GM12874 (cell line): ENCODE data around the gene ACYP2.

Experiments used
- TF ChIP-seq, protein P1 (sequence below): IDR thresholded peaks from 2 replicates; pipeline ENCODE4 v1.5.1; 2011; ENCODE audit warnings: low read depth, mild to moderate bottlenecking, control low read depth, low read length, moderate library complexity; ENCODE audit not compliant: insufficient read depth

The ACYP2 gene

DNA sequence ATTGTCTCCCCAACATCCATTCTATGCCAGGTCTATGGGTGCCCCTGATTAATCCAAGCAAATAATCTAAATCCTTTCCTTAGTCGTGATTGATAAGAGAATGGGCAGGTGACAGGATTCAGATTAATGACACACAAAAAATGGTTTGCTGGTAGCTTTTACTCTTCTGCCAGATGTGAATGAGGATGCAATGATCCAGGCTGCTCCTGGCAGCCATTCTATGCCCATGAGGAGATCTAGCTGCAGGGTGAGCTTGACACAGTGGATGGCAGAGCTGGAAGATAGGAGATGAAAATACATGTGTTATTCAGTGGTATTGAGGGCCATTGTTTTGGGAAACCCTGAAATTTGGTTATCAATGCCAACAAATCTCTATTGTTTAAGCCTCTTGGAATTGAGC is 69.7 kb downstream of the ACYP2 start:
- TF ChIP-seq, protein P1, sequence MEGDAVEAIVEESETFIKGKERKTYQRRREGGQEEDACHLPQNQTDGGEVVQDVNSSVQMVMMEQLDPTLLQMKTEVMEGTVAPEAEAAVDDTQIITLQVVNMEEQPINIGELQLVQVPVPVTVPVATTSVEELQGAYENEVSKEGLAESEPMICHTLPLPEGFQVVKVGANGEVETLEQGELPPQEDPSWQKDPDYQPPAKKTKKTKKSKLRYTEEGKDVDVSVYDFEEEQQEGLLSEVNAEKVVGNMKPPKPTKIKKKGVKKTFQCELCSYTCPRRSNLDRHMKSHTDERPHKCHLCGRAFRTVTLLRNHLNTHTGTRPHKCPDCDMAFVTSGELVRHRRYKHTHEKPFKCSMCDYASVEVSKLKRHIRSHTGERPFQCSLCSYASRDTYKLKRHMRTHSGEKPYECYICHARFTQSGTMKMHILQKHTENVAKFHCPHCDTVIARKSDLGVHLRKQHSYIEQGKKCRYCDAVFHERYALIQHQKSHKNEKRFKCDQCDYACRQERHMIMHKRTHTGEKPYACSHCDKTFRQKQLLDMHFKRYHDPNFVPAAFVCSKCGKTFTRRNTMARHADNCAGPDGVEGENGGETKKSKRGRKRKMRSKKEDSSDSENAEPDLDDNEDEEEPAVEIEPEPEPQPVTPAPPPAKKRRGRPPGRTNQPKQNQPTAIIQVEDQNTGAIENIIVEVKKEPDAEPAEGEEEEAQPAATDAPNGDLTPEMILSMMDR: no peak

DNA sequence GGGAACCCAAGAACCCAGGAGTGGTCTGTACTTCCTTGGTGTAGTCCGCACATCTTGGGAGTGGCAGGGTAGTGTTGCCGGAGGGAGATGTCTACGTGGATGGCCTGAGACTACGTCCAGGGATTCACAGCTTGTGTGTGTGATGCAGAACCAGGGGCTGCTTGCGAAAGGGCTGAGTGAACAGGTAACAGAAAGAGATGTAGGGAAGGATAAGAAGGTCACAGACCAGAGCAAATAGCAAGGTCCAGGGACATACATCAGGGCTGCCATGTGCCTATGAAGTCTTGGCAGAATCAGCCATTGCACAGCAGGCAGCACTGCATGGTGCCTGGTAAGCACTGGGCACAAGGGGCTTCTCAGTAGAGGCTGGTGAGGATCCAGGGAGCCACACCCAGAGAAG is 71.9 kb downstream of the ACYP2 start:
- TF ChIP-seq, protein P1: no peak

DNA sequence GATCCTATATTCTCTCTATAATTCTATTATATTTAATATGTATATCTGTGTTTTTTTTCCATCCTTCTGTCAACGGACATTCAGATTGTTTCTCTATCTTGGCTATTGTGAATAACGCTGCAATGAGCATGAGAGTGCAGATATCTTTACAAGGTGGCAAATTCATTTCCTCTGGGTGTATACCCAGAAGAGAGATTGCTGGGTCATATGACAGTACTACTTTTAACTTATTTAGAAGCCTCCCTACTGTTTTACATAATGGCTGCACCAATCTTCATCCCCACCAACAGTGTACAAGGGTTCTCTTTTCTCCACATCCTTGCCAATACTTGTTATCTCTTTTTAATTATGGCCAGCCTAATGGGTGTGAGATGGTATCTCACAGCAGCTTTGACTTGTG is 74.1 kb downstream of the ACYP2 start:
- TF ChIP-seq, protein P1: no peak

DNA sequence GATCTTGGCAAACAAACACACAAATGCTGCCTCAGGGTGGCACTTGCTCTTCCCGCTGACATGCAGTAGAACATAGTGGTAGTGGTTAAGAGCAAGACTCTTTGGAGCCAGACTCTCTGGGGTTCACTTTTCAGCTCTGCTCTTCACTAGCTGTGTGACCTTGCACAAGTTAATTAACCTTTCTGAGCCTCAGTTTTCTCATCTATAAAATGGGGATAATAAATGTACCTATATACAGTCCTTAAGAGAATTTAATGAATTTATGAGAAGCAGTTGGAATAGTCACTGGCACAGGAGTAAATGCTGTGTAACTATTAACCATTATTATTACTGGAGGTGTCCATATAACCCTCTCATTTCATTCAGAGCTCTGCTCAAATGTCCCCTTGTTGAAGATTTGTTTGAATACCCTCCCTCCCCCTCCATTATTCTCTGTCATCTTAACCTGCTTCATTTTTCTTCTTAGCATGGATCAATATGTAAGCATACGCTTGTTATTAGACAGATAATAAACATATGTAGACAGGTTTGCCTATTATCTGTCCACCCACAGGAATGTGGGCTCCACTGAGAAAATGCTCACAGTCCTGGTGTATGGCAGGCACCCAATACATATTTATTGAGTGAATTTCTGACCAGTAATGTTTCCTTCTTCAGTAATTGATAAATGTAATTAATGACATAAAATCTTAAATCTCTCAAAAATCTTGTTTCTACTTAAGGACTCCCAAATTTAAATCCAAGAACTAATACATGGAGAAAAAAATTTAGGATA is 76.1 kb downstream of the ACYP2 start:
- TF ChIP-seq, protein P1: no peak

DNA sequence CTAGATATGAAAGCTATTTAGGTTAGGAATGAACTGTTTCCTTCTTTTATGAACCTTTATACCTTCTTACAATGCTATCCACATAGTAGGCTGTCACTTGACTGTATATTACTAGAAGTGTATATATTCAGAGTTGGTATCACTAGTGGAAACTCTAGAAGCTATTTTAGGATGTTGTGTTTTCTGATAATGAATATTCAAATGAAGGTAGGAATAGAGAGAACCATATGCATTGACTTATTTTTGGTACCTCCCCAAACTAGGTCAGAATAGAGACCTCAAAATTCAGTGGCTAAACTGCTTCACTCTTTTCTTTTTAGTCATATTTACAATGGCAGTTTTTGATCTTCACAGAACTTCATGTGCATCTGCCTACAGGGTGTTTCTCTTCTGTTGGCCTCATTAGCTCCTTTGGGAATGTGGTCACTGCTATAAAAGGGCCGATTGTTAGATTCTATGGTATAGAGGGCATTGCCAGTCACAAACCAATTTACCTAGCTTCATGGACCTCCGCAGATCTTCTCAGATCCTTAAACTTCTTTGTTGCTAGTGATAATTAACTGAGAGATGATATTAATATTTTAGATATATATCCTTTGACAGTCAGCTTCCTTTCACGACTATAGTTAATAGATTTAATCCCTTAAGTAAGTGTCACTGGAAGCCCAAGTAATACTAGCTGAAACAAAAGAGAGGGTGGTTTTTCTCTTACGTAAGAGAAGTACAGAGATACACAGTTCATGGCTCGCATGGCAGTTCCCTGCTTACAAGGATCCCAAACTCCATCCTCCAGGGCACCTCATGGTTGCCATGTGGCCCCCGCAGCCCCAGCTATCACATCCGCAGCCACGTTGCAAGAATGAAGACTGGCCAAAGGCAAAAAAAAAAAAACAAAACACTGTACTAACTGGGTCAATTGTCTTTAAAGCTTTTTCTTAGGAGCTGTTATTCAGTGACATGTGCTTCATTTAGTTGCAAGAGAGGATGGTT is 79.6 kb downstream of the ACYP2 start:
- TF ChIP-seq, protein P1: no peak

DNA sequence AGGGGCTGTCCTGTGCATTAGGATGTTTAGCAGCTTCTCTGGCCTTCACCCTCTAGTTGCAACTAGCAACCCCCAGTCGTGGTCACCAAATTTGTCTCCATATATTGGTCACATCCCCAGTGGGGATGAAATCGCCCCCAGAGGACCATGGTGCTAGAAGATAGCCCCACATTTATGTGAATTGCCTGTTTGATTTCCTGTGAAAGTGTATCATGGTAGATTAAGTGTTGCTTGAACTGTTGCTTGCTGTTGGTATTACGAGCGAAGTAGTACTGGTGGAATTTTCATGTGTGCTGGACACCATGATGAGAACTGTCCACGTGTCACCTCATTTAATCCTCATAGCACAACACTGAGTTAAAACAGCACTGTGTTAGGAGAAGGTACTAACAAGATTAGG is 81.2 kb downstream of the ACYP2 start:
- TF ChIP-seq, protein P1: no peak

DNA sequence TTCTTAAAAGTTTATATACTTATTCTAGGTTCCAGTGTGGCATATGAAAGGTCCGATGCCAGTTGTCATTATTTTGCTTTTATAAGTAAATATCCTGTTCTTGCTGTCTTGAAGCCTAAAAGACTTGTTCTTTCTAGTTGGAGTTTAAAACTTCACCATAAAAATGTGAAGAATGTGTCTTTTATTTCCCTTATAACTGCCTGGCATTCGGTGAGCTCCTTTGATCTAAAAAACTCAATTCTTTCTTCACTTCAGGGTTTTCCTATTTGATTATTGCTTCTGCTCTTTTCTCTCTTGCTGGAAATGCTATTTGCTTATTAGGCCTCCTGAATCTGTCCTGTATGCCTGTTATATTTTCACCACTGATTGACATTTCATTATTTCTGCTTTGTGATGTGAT is 89.1 kb downstream of the ACYP2 start:
- TF ChIP-seq, protein P1: no peak
